Thyroid gland (tissue), 4 donors: ENCODE data around the gene MTREX.

Source experiments
- CTCF ChIP-seq, 6 experiments: fragments of 200-600 bp in 3 of 6; fragments of 450-650 bp in 3 of 6; sonication (generic) in 3 of 6; IDR thresholded peaks; one replicate each; pipeline ENCODE4 v1.5.1; 2016 to 2019; ENCODE audit warnings: antibody characterized with exemption in 6 of 6, mild to moderate bottlenecking in 2 of 6, inconsistent platforms in 1 of 6, moderate library complexity in 1 of 6
- POLR2A ChIP-seq, 2 donors: fragments of 450-650 bp; IDR thresholded peaks; one replicate each; pipeline ENCODE4 v1.6.1; 2017; ENCODE audit warnings: antibody characterized with exemption in 2 of 2, mild to moderate bottlenecking in 2 of 2, moderate library complexity in 1 of 2

DNA sequence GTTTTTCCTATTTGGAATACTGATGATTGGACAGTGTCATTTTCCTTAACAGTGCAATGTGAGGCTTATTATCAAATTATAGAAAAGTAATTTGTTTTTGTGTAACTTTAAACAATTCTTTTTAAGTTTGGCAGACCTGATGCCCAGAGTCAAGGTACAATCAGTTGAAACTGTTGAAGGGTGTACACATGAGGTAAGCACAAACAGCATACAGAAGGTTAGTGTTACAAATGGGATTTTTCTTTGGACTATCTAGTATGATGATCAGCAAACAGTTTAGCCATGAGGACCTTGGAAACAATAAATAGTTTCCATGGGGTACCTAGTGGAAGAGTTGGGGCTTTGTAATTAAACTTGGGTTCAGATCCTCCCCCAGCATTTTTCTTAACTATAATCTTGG lies 16.2 kb downstream of the MTREX start:
- TF ChIP-seq CTCF (IDR thresholded peaks at IDR 0.05) = no peak
- no peak for TF ChIP-seq POLR2A (IDR thresholded peaks at IDR 0.05)
